AG04450 (cell line): ENCODE data around the gene FEZF1. TPM values are rescaled to one million over a fixed set of nuclear protein-coding genes. Genes with fewer than 3 reads are reported as not detected.

Source experiments
- CTCF ChIA-PET: fragments of 300-600, 350-600 bp; formaldehyde crosslinking; extraction: SDS; loops from one replicate; lab custom pipeline; 2022; ENCODE audit warnings: antibody characterized with exemption, inconsistent platforms; lab: Charles Lee
- POLR2A ChIA-PET: fragments of 350-600 bp; formaldehyde crosslinking; extraction: SDS; loops from one replicate; lab custom pipeline; 2021; ENCODE audit warnings: antibody characterized with exemption, inconsistent platforms; lab: Yijun Ruan, JAX
- DNase-seq: peaks from one replicate; pipeline ENCODE4 v3.0.0-alpha.2; 2011; ENCODE audit warnings: low read depth, low spot score
- H3K27ac ChIP-seq: one replicate; pipeline ENCODE4 v1.5.1; 2012; ENCODE audit warnings: low read depth, low read length, control low read depth
- H3K27me3 ChIP-seq: one replicate; pipeline ENCODE4 v1.6.0; 2012; ENCODE audit warnings: low read length; ENCODE audit not compliant: control insufficient read depth, insufficient read depth
- H3K4me3 ChIP-seq: 2 replicates; pipeline ENCODE4 v1.5.1; 2011; ENCODE audit warnings: mild to moderate bottlenecking, low read depth, low read length, control low read depth
- H3K9me3 ChIP-seq: 2 replicates; pipeline ENCODE4 v1.5.1; 2012; ENCODE audit warnings: low read length; ENCODE audit not compliant: control insufficient read depth, insufficient read depth
- polyA plus RNA-seq: library from polyadenylated mRNA; depleted of rRNA; stranded (reverse); fragments of >200 nt; gene quantifications from 2 replicates; pipeline ENCODE4 v1.2.3, GENCODE V29; 2011
- TF ChIP-seq, protein P1 (sequence below): IDR thresholded peaks from 2 replicates; pipeline ENCODE4 v1.5.1; 2011; ENCODE audit warnings: low read depth, low read length, control low read depth, inconsistent platforms

FEZF1 gene
- polyA plus RNA-seq, 1 experiment = not detected

DNA sequence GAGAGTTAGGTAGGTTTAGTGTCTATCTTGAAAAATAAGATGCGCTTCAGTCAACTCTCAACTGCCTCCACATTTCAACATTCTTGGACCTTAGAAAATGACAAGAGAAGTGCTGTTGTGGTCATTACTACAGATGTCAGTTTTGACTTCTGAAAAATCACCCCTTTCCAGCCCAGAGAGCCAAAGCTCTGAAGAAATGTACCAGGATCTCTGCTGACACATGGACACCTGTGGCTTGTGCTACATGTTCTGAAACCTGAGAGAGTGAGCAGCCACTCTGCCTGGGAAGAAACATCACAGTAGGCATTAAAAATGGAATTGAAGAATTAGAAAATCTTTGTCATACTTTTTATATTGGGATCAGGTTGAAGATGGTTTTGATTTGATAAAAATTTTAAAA lies 35.9 kb upstream of the FEZF1 start:
- Histone ChIP-seq H3K4me3 (no peak overlapping the region), H3K9me3 (no peaks in the 10 kb centered on the region), H3K27ac (no peak overlapping the region), H3K27me3 (no peaks in the 10 kb centered on the region)
- ChIA-PET CTCF (no interaction called here), POLR2A (no interaction called here)
- DNase-seq = no peak
- TF ChIP-seq, protein P1, sequence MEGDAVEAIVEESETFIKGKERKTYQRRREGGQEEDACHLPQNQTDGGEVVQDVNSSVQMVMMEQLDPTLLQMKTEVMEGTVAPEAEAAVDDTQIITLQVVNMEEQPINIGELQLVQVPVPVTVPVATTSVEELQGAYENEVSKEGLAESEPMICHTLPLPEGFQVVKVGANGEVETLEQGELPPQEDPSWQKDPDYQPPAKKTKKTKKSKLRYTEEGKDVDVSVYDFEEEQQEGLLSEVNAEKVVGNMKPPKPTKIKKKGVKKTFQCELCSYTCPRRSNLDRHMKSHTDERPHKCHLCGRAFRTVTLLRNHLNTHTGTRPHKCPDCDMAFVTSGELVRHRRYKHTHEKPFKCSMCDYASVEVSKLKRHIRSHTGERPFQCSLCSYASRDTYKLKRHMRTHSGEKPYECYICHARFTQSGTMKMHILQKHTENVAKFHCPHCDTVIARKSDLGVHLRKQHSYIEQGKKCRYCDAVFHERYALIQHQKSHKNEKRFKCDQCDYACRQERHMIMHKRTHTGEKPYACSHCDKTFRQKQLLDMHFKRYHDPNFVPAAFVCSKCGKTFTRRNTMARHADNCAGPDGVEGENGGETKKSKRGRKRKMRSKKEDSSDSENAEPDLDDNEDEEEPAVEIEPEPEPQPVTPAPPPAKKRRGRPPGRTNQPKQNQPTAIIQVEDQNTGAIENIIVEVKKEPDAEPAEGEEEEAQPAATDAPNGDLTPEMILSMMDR = no peak

DNA sequence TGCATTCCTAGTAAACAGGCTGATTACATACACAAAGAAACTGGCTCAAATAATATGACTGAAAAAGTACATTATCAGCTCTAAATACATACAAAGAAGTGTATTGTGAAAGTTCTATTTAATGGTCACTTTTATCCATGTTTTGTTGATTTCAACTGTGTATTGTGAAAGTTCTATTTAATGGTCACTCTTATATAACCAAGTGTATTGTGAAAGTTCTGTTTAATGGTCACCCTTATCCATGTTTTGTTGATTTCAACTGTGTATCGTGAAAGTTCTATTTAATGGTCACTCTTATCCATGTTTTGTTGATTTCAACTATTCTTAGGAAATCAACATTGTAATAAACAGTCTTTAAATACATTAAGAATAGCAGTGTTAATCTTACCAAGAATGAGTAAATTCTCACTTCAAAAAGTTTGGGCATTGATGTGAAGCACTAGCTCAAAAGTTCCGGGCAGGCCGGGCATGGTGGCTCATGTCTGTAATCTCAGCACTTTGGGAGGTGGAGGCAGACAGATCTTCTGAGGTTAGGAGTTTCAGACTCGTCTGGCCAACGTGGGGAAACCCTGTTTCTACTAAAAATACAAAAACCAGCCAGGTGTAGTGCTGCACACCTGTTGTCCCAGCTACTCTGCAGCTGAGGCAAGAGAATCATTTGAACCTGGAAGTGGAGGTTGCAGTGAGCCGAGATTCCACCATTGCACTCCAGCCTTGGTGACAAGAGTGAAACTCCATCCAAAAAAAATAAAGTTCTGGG lies 34.8 kb upstream of the FEZF1 start:
- TF ChIP-seq, protein P1 = no peak
- ChIA-PET POLR2A (no interaction called here), CTCF (no interaction called here)
- no peaks in the 10 kb centered on the region for H3K27me3 ChIP-seq
- H3K4me3 ChIP-seq = no peak overlapping the region
- no peaks in the 10 kb centered on the region for H3K9me3 ChIP-seq
- H3K27ac ChIP-seq = no peak overlapping the region
- DNase-seq = no peak

DNA sequence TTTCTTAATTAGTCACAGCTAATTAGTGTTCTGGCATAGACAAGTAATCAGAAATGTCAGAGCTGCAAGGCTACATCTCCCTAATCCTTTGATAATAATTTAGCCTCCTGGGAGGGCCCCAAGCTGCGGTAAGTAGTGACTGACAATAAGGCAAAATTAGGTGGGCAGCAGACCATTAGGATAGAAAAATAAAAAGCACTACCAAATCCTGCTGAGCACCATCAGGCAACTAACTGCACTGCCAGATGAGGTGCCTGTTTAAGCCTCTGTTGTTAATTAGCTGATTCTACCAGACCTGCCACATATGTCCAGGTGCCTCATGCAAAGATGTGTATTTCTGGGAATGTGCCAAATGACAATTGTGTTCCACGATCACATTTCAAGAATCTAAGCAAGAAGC lies 32.5 kb upstream of the FEZF1 start:
- POLR2A ChIA-PET = no interaction called here
- CTCF ChIA-PET = no interaction called here
- TF ChIP-seq, protein P1 = no peak

DNA sequence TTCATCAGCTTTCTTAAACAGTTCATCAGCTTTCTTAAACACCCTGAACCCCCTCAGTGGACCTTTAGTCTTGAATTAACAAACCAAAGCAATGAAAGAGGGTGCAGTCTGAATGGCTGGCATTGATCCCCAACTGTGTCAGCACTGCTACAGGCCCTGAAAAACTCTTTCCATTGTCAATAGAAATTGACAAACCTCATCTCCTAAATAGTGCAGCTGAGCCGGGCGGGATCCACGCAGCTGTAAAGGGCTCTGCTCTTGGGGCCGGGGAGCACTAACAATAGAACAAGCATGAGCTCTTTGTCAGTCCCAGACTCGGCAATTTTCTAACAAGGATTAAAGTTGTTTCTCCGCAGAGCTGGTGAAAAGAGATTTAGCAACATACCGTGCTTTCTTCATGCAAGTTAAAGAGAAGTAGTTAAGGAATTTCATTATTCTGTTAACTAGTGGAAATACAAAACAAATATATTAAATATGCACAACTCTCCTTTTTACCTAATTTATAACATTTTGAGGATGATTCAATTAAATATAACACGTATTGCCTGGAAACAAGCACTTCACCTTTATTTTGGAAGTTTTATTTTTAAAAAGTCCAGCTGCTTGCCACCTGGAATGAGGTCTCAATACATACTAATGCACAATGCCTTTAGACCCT lies 24.7 kb upstream of the FEZF1 start:
- Histone ChIP-seq H3K4me3 (no peak overlapping the region), H3K9me3 (no peaks in the 10 kb centered on the region), H3K27me3 (no peaks in the 10 kb centered on the region), H3K27ac (no peak overlapping the region)
- TF ChIP-seq, protein P1 = no peak
- ChIA-PET CTCF (no interaction called here), POLR2A (no interaction called here)
- DNase-seq = no peak

More for the DNA sequence above, 32.5 kb upstream of the FEZF1 start:
- H3K27me3 ChIP-seq = no peaks in the 10 kb centered on the region
- DNase-seq = no peak
- no peak overlapping the region for H3K4me3 ChIP-seq
- no peaks in the 10 kb centered on the region for H3K9me3 ChIP-seq
- no peak overlapping the region for H3K27ac ChIP-seq

DNA sequence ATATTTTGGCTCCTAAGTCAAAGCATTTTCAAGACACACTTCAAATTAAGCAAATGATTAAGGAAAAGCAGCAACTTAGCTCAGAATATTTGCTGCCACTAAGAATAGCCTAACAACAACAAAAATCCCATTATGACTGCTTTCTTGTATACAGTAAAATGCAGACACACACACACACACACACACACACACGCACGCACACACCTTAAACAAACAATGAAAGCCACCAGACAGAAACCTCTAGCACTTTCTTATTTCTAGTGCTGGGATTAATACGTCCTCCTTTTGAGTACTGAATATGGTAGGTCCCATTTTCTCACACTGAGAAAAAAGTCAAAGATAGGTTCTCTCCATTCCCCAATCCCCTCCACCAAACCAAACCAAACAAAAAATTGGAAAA lies 23.4 kb upstream of the FEZF1 start:
- ChIA-PET CTCF (no interaction called here), POLR2A (no interaction called here)
- no peak for DNase-seq
- TF ChIP-seq, protein P1 = no peak
- H3K4me3 ChIP-seq = no peak overlapping the region
- H3K27ac ChIP-seq = no peak overlapping the region
- no peaks in the 10 kb centered on the region for H3K9me3 ChIP-seq
- H3K27me3 ChIP-seq = no peaks in the 10 kb centered on the region
